ENCODE data around the gene RESP18.
"Not testable (repeated sequence)": the region's sequence is repeated elsewhere in the genome, so short reads cannot be mapped to it uniquely, and the experiment has no call there.

Gene RESP18

GRCh38 chr2:219350710-219351221 lies 18.2 kb upstream of the RESP18 start:
- TF ChIP-seq POLR2A (IDR thresholded peaks at IDR 0.05; ENCODE audit: low read length) (no peak), GATA1 (IDR thresholded peaks at IDR 0.05; ENCODE audit: low read depth, low read length) (no peak)
- DNase-seq: no peak

- TF ChIP-seq POLR2A (IDR thresholded peaks at IDR 0.05; ENCODE audit: low read length) (no peak), GATA1 (IDR thresholded peaks at IDR 0.05; ENCODE audit: low read depth, low read length) (no peak)
- no peak for DNase-seq
Observed at GRCh38 chr2:219350215-219350614, 17.7 kb upstream of the RESP18 start.

DNA sequence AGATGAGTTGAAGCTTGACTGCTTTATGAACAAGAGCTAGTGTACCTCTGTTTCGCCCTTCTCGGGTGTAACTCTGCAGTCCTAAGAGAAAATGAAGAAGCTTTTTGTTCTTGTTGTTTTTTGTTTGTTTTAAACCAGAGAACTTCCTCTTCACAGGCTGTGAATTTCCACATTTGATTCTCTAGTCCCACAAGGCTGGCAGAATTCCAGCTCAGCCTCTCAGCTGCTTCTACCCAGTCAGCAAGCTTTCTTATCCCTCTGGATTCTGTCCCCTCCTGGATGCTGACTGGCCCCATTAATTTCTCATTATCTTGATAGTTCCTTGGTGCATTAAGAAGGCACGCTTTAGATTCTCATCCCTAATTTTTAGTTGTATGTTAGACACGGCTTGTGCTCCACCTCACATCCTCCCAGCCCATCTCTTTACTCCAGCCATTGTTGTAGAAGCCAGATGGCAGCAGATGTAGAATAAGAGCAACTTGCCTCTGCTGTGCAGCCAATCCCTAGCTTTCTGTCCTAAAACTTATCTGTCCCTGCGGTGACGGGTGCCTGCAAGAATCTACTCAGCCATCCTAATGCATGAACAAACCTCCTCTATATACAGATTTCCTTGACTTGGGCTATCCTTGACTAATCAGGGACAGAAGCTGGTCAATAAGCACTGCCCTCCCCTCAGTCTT lies 12.3 kb upstream of the RESP18 start:
- no peak for DNase-seq
- TF ChIP-seq GATA1 (IDR thresholded peaks at IDR 0.05; ENCODE audit: low read depth, low read length) (no peak), POLR2A (IDR thresholded peaks at IDR 0.05; ENCODE audit: low read length) (no peak)

DNA sequence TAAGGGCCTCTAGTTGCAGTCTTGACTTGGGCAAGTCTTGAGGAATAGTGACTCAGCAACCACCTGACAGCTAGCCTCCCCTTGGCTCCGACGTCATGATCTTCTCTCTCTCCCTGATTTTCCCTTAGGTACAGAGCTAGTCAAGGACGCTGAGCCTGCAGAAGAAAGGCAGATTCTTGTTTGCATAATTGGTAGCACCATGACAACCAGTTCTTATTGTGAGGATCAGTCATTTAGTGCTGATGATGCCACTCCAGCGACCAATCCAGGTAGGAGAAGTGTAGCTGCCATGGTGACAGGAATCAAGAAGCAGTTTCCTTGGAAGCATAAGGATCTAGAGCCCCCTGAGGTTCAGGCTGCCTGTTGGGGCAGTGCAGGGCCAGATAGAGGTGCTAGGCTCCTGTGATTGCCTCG lies 2.8 kb upstream of the RESP18 start:
- no peak for DNase-seq

GRCh38 chr2:219334076-219334475 lies 1.5 kb upstream of the RESP18 start:
- no peak for TF ChIP-seq GATA1 (IDR thresholded peaks at IDR 0.05; ENCODE audit: low read depth, low read length)
- no peak for TF ChIP-seq POLR2A (IDR thresholded peaks at IDR 0.05; ENCODE audit: low read length)
- DNase-seq: no peak

More for the DNA sequence above, 2.8 kb upstream of the RESP18 start:
- TF ChIP-seq GATA1 (IDR thresholded peaks at IDR 0.05; ENCODE audit: low read depth, low read length): no peak
- no peak for TF ChIP-seq POLR2A (IDR thresholded peaks at IDR 0.05; ENCODE audit: low read length)

DNA sequence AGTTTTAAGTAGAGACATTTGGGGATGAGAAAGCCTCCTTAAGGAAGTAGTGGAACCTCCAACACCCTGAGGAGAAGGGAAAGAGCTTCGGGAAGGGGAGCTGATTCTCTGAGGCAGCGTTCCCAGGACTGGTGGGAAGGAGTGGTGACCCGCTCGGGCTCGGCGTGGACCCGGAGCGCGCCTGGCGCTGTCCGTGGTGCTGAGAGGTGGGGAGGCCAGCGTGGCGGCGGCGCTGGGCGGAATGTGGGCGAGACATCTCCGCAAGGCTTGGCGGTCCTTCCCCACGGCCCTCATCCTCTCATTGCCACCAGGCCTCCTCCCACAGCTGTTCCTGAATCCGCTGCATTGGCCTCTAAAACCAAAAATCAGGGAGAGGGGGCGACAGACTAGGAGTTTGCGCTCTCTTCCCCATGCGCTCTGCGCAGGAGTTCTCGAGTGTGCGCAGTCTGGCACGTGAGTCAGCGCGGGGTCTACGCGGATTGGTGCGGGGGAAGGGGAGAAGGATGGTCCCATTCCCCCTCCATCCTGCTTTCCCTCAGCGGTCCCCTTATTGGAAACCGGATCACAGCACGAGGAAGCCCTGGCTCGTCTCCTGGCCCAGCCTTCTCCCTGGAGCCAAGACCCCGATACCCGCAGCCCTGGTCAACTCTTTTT lies 857 bp downstream of the RESP18 start:
- TF ChIP-seq GATA1 (IDR thresholded peaks at IDR 0.05; ENCODE audit: low read depth, low read length) (no peak), POLR2A (IDR thresholded peaks at IDR 0.05; ENCODE audit: low read length) (no peak)
- DNase-seq: peak; percentile 34 to 47

DNA sequence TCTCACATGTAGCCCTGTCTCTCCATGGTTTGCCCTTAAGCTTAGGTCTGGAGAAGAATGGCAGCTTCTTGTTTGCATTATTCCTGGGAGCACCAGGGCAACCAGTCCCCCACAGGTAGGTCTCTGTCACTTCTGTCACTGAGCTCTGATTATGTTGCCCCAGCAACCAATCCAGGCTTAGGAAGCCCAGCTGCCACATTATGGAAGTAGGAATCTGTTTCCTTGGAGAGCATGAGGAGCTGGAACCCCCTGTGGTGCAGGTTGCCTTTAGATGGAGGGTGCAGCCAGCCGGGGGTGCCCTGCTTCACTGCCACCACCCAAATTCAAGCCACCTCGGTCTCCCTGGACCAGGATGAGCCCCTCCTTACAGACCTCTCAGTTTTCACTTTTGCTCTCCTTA lies 4.8 kb downstream of the RESP18 start:
- TF ChIP-seq GATA1 (IDR thresholded peaks at IDR 0.05; ENCODE audit: low read depth, low read length): no peak
- TF ChIP-seq POLR2A (IDR thresholded peaks at IDR 0.05; ENCODE audit: low read length): no peak
- no peak for DNase-seq

DNA sequence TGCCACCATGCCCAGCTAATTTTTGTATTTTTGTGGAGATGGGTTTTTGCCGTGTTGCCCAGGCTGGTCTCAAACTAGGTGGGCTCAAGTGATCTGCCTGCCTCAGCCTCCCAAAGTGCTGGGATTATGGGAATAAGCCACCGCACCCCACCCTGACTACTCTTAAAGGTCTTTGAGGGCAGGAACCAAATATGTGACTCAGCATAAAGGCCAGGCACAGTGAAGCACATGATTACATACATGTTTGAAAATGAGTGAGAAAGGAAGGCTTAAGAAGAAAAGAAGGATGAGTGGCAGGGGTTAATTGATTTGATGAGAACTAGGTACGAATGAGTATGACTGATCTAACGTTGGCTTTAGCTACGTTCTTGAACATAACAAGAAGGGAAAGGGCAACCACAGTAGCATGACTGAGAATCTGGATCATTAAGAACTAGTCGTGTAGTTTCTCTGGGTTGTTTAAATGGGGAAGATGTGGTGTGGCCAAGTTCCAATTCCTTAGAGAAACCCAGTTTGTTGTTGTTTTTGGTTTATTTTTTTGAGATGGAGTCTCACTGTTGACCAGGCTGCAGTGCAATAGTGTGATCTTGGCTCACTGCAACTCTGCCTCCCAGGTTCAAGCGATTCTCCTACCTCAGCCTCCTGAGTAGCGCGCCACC lies 6.8 kb downstream of the RESP18 start:
- DNase-seq: peak in 1 of 2 experiments; percentile 9
- TF ChIP-seq POLR2A (IDR thresholded peaks at IDR 0.05; ENCODE audit: low read length): no peak
- no peak for TF ChIP-seq GATA1 (IDR thresholded peaks at IDR 0.05; ENCODE audit: low read depth, low read length)

GRCh38 chr2:219325136-219325535 lies 7.4 kb downstream of the RESP18 start:
- DNase-seq: no peak
- TF ChIP-seq POLR2A (IDR thresholded peaks at IDR 0.05; ENCODE audit: low read length) (no peak), GATA1 (IDR thresholded peaks at IDR 0.05; ENCODE audit: low read depth, low read length) (no peak)

- DNase-seq: no peak
- no peak for TF ChIP-seq GATA1 (IDR thresholded peaks at IDR 0.05; ENCODE audit: low read depth, low read length)
- TF ChIP-seq POLR2A (IDR thresholded peaks at IDR 0.05; ENCODE audit: low read length): no peak
Observed at GRCh38 chr2:219323434-219323833, 9.1 kb downstream of the RESP18 start.

DNA sequence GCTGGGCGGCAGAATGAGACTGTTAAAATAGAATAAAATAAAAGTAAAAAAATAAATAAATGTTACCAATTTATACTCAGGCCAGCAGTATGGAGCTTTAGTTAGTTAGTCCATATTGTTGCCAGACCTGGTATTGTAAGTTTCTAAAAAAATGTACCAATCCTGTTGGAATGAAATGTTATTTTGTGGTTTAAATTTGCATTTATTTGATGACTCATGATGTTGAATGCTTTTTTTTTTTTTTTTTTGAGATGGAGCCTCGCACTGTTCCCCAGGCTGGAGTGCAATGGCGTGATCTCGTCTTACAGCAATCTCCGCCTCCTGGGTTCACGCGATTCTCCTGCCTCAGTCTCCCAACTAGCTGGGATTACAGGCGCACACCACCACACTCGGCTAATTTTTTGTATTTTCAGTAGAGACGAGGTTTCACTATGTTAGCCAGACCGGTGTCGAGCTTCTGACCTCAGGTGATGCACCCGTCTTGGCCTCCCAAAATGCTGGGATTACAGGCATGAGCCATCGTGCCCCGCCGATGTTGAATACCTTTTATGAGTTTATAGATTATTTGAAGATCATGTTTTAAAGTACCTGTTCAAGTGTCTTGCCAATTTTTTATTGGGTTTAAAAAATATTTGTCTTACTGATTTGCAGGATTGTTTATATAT lies 17.6 kb downstream of the RESP18 start:
- TF ChIP-seq POLR2A (IDR thresholded peaks at IDR 0.05; ENCODE audit: low read length): no peak
- no peak for TF ChIP-seq GATA1 (IDR thresholded peaks at IDR 0.05; ENCODE audit: low read depth, low read length)
- DNase-seq: no peak

- not testable (repeated sequence) for DNase-seq
Observed at GRCh38 chr2:219312683-219313263, 19.8 kb downstream of the RESP18 start.

DNA sequence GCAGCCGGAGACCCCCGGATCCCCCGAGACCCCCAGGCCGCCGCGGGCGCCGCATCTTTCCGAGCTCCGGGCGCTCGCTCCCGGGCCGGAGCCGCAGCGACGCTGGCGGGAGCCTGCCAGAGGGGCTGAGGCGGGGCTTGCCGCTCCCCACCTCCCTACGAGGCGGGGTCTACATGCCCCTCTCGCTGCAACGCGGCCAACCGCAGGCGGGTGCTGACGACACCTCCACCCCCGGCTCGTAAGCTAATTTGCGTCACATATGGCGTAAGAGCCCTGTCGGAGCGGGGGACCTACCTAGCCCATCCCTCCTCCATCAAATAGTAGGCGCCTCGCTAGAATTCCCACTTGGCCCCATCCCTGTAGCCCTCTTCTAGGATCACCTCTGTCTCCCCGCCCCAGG lies 23.3 kb downstream of the RESP18 start, which contains the start of gene PTPRN:
Gene PTPRN (minus strand): TSS at position 124 of the 400 bp plus-strand sequence. CDS start 69 bp downstream, at position 55.
- no peak for DNase-seq
- TF ChIP-seq POLR2A (IDR thresholded peaks at IDR 0.05; ENCODE audit: low read length): no peak
- no peak for TF ChIP-seq GATA1 (IDR thresholded peaks at IDR 0.05; ENCODE audit: low read depth, low read length)

All from erythroblast (primary cell).